Thyroid gland (tissue), 4 donors: ENCODE data around the gene HIVEP2. TPM values are rescaled to one million over a fixed set of nuclear protein-coding genes. Genes with fewer than 3 reads are reported as not detected.

Source experiments
- DNase-seq, 2 donors: peaks; one replicate each; pipeline ENCODE4 v3.0.0-alpha.2; 2019
- H3K27ac ChIP-seq, 3 donors: fragments of 200-600 bp; sonication (generic); 1 replicate in 2 of 3; 2 replicates in 1 of 3; pipeline ENCODE4 v1.5.1; 2016 to 2019; ENCODE audit warnings: mild to moderate bottlenecking in 1 of 3, moderate library complexity in 1 of 3
- H3K27me3 ChIP-seq: fragments of 200-600 bp; sonication (generic); one replicate; pipeline ENCODE4 v1.5.1; 2019
- H3K36me3 ChIP-seq, 2 donors: fragments of 200-600 bp; sonication (generic); one replicate each; pipeline ENCODE4 v1.5.1; 2016 to 2019
- H3K4me1 ChIP-seq, 2 donors: fragments of 200-600 bp; sonication (generic); one replicate each; pipeline ENCODE4 v1.5.1; 2017 to 2019
- H3K4me3 ChIP-seq, 3 donors: fragments of 200-600 bp; sonication (generic); replicated peaks in 1 of 3; 1 replicate in 2 of 3; 2 replicates in 1 of 3; pipeline ENCODE4 v1.5.1; 2016; ENCODE audit warnings: mild to moderate bottlenecking in 1 of 3
- H3K9me3 ChIP-seq: fragments of 200-600 bp; sonication (generic); one replicate; pipeline ENCODE4 v1.5.1; 2017
- CTCF ChIP-seq, 6 experiments: fragments of 200-600 bp in 3 of 6; fragments of 450-650 bp in 3 of 6; sonication (generic) in 3 of 6; IDR thresholded peaks; one replicate each; pipeline ENCODE4 v1.5.1; 2016 to 2019; ENCODE audit warnings: antibody characterized with exemption in 6 of 6, mild to moderate bottlenecking in 2 of 6, inconsistent platforms in 1 of 6, moderate library complexity in 1 of 6
- POLR2A ChIP-seq, 2 donors: fragments of 450-650 bp; IDR thresholded peaks; one replicate each; pipeline ENCODE4 v1.6.1; 2017; ENCODE audit warnings: antibody characterized with exemption in 2 of 2, mild to moderate bottlenecking in 2 of 2, moderate library complexity in 1 of 2
- WGBS, 2 donors: methylation state at CpG; one replicate each; pipeline ENCODE4 v1.1.5; 2017; 5-methylcytosine and 5-hydroxymethylcytosine counted together
- intact Hi-C: fragments of 100-400 bp; cut with DNase I; formaldehyde crosslinking; loops from one replicate; pipeline ENCODE4 v1.15.1; 2023
- total RNA-seq, 4 donors: library from RNA; depleted of rRNA; stranded (reverse); fragments of >200 nt; gene quantifications; one replicate each; pipeline ENCODE4 v1.2.3, GENCODE V29; 2016

Gene HIVEP2
- total RNA-seq, 4 donors from 2014 or later = 23.3 to 41.8 (median 26.4) TPM

- no peak for TF ChIP-seq CTCF (IDR thresholded peaks at IDR 0.05)
- TF ChIP-seq POLR2A (IDR thresholded peaks at IDR 0.05) = no peak
- Histone ChIP-seq H3K27ac (no peak overlapping the region), H3K27me3 (no peaks in the 10 kb centered on the region), H3K4me1 (peaks cover 13 to 20% of the 10 kb centered on the region in 2 donors), H3K36me3 (no peaks in the 10 kb centered on the region), H3K9me3 (no peaks in the 10 kb centered on the region), H3K4me3 (no peak overlapping the region)
- 94 to 98% methylated on average over 3 of the region's 3 CpGs for WGBS, 2 donors
- no peak for DNase-seq
- intact Hi-C loops = loop anchor here (10.0 kb wide), 1 partner anchor 53 kb away; no protein-coding TSS in a partner anchor
Observed at GRCh38 chr6:142881761-142882160, 63.2 kb downstream of the HIVEP2 start.

- Histone ChIP-seq H3K4me1 (peaks cover 8 to 18% of the 10 kb centered on the region in 2 donors), H3K4me3 (no peak overlapping the region), H3K9me3 (no peaks in the 10 kb centered on the region), H3K27ac (no peak overlapping the region), H3K36me3 (no peaks in the 10 kb centered on the region), H3K27me3 (no peaks in the 10 kb centered on the region)
- DNase-seq = no peak
- intact Hi-C loops = loop anchor here (10.0 kb wide), 1 partner anchor 54 kb away; no protein-coding TSS in a partner anchor
- 95 to 97% methylated on average over 1 of the region's 1 CpG for WGBS, 2 donors
- TF ChIP-seq POLR2A (IDR thresholded peaks at IDR 0.05) (no peak), CTCF (IDR thresholded peaks at IDR 0.05) (no peak)
Observed at GRCh38 chr6:142881290-142881689, 63.7 kb downstream of the HIVEP2 start.

- 100% methylated on average over 2 of the region's 2 CpGs for WGBS, 2 donors
- H3K27me3 ChIP-seq = no peaks in the 10 kb centered on the region
- no peaks in the 10 kb centered on the region for H3K36me3 ChIP-seq
- H3K27ac ChIP-seq = no peak overlapping the region
- peaks cover 7 to 10% of the 10 kb centered on the region in 2 donors for H3K4me1 ChIP-seq
- intact Hi-C loops = loop anchor here (10.0 kb wide), 1 partner anchor 55 kb away; no protein-coding TSS in a partner anchor
- no peak for DNase-seq
- TF ChIP-seq CTCF (IDR thresholded peaks at IDR 0.05) (no peak), POLR2A (IDR thresholded peaks at IDR 0.05) (no peak)
- no peak overlapping the region for H3K4me3 ChIP-seq
- no peaks in the 10 kb centered on the region for H3K9me3 ChIP-seq
Observed at GRCh38 chr6:142880201-142880600, 64.8 kb downstream of the HIVEP2 start.

GRCh38 chr6:142879527-142879926 is 65.4 kb downstream of the HIVEP2 start:
- H3K4me3 ChIP-seq = no peak overlapping the region
- no peaks in the 10 kb centered on the region for H3K36me3 ChIP-seq
- no peak for DNase-seq
- H3K27ac ChIP-seq = no peak overlapping the region
- H3K4me1 ChIP-seq = peaks cover 3 to 8% of the 10 kb centered on the region in 2 donors
- 62 to 93% methylated on average over 2 of the region's 2 CpGs for WGBS, 2 donors
- TF ChIP-seq POLR2A (IDR thresholded peaks at IDR 0.05) (no peak), CTCF (IDR thresholded peaks at IDR 0.05) (no peak)
- intact Hi-C loops = no loop called here
- no peaks in the 10 kb centered on the region for H3K27me3 ChIP-seq
- no peaks in the 10 kb centered on the region for H3K9me3 ChIP-seq

DNA sequence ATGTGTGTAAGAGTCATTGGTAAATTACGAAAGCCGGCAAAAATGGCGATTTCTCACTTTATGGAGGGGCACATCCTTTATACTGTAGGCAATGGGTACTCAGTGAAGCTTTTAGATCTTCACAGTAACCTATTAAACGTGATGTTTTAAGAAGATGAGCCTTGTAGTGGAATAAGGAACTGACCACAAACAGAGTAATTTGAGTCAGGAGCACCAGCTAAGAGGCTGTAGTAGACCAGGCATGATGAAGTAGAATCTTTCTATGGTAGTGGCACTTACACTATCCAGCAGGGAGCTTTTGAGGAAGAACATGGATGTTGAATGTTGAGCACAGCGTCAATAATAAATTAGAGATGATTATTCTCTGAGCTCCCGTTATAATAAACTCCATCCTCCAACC is 65.9 kb downstream of the HIVEP2 start:
- no peak for DNase-seq
- intact Hi-C loops = no loop called here
- Histone ChIP-seq H3K4me1 (peaks cover 4 to 6% of the 10 kb centered on the region in 2 donors), H3K4me3 (no peak overlapping the region), H3K27ac (no peak overlapping the region), H3K36me3 (no peaks in the 10 kb centered on the region), H3K9me3 (no peaks in the 10 kb centered on the region), H3K27me3 (no peaks in the 10 kb centered on the region)
- 80 to 93% methylated on average over 6 of the region's 6 CpGs for WGBS, 2 donors
- TF ChIP-seq CTCF (IDR thresholded peaks at IDR 0.05) (no peak), POLR2A (IDR thresholded peaks at IDR 0.05) (no peak)
